Measurements from ENCODE around the gene ZNF692. TPM values are rescaled to one million over a fixed set of nuclear protein-coding genes. Genes with fewer than 3 reads are reported as not detected.

ZNF692 gene
- total and polyA plus RNA-seq, 2 of the 13 experiments (the other 11 are each of a cell fraction or from before 2014, with no cell fraction given) = 27.3 to 45.8 TPM

- TF ChIP-seq ZNF883 (CRISPR knock-in tag; IDR thresholded peaks at IDR 0.05; ENCODE audit: not compliant biosample characterization) = no peak
- TF ChIP-seq, protein P1, sequence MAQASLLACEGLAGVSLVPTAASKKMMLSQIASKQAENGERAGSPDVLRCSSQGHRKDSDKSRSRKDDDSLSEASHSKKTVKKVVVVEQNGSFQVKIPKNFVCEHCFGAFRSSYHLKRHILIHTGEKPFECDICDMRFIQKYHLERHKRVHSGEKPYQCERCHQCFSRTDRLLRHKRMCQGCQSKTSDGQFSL (CRISPR knock-in tag; IDR thresholded peaks at IDR 0.05) = no peak
- TF ChIP-seq HNRNPLL (IDR thresholded peaks at IDR 0.05; ENCODE audit: low read depth, low read length, poor library complexity, severe bottlenecking) = peak; percentile 60
- TF ChIP-seq, protein P2, sequence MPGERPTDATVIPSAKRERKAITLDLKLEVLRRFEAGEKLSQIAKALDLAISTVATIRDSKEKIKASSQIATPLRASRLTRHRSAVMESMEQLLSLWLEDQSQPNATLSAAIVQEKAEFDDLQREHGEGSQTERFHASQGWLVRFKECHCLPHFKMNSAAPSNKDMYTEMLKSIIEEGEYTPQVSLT (CRISPR knock-in tag; IDR thresholded peaks at IDR 0.05; ENCODE audit: borderline replicate concordance, low read depth) = no peak
- TF ChIP-seq SOX13 (IDR thresholded peaks at IDR 0.05) = no peak
- no peak for TF ChIP-seq SOX13 (CRISPR knock-in tag; conservative IDR thresholded peaks at IDR 0.05 in 1 of 2, IDR thresholded peaks at IDR 0.05 in 1 of 2)
- TF ChIP-seq ZNF468 (CRISPR knock-in tag; IDR thresholded peaks at IDR 0.05) = no peak
- TF ChIP-seq CBX1 (IDR thresholded peaks at IDR 0.05; ENCODE audit: low read depth) = peak; percentile 82
- 0 out of 4 replicates have a peak, but pooled peaks of 1 of the 2 experiments have one; percentile 26 for TF ChIP-seq ATF4 (CRISPR knock-in tag; IDR thresholded peaks at IDR 0.05)
- TF ChIP-seq MYNN (CRISPR knock-in tag; IDR thresholded peaks at IDR 0.05; ENCODE audit: low read depth) = no peak
- TF ChIP-seq AFF4 (CRISPR knock-in tag; IDR thresholded peaks at IDR 0.05) = no peak
- no peak for TF ChIP-seq ZFP41 (CRISPR knock-in tag; IDR thresholded peaks at IDR 0.05; ENCODE audit: borderline replicate concordance)
- TF ChIP-seq ZNF674 (CRISPR knock-in tag; IDR thresholded peaks at IDR 0.05; ENCODE audit: low read depth) = no peak
- 0 out of 2 replicates have a peak, but pooled peaks have one; percentile 2 for TF ChIP-seq HNF1B (CRISPR knock-in tag; IDR thresholded peaks at IDR 0.05)
- no peak for TF ChIP-seq ZFP90 (CRISPR knock-in tag; IDR thresholded peaks at IDR 0.05; ENCODE audit: borderline replicate concordance)
- no peak for TF ChIP-seq ZNF616 (CRISPR knock-in tag; IDR thresholded peaks at IDR 0.05; ENCODE audit: low read depth)
- peak; percentile 88 for TF ChIP-seq CREB1 (IDR thresholded peaks at IDR 0.05)
- TF ChIP-seq CREB1 (CRISPR knock-in tag; IDR thresholded peaks at IDR 0.05) = no peak
- TF ChIP-seq KLF13 (CRISPR knock-in tag; IDR thresholded peaks at IDR 0.05) = no peak
- no peak for TF ChIP-seq DPF2 (CRISPR knock-in tag; IDR thresholded peaks at IDR 0.05; ENCODE audit: borderline replicate concordance, low read depth)
These were observed 21.0 kb downstream of the ZNF692 start, which contains the start of gene ZNF672 (continued) for GRCh38 chr1:248837781-248838356.

Data from HepG2 (cell line).